Gastrocnemius medialis (tissue), 4 donors: ENCODE data around the gene DCLK2. TPM values are rescaled to one million over a fixed set of nuclear protein-coding genes. Genes with fewer than 3 reads are reported as not detected.

Source experiments
- ATAC-seq, 2 donors: fragments of 150-250 bp; one replicate each; pipeline ENCODE4 v1.9.1; 2016
- DNase-seq, 2 donors: peaks; one replicate each; pipeline ENCODE4 v3.0.0-alpha.2; 2019
- H3K27ac ChIP-seq, 4 donors: fragments of 200-600 bp; sonication (generic); 1 replicate in 1 of 4; 2 replicates in 3 of 4; pipeline ENCODE4 v1.5.1; 2016 to 2018; ENCODE audit warnings: mild to moderate bottlenecking in 2 of 4, moderate library complexity in 1 of 4
- H3K27me3 ChIP-seq, 3 donors: fragments of 200-600 bp; sonication (generic) in 2 of 3; 1 replicate in 1 of 3; 2 replicates in 2 of 3; pipeline versions ENCODE4 v1.5.1 to v1.6.0; 2016 to 2019; ENCODE audit warnings: mild to moderate bottlenecking in 1 of 3, moderate library complexity in 1 of 3
- H3K36me3 ChIP-seq, 2 donors: fragments of 200-600 bp; sonication (generic) in 1 of 2; one replicate each; pipeline ENCODE4 v1.5.1; 2017 to 2018
- H3K4me1 ChIP-seq, 2 donors: fragments of 200-600 bp; sonication (generic) in 1 of 2; one replicate each; pipeline ENCODE4 v1.5.1; 2016 to 2017; ENCODE audit warnings: mild to moderate bottlenecking in 2 of 2
- H3K4me3 ChIP-seq, 4 donors: fragments of 200-600 bp; sonication (generic) in 3 of 4; 1 replicate in 1 of 4; 2 replicates in 3 of 4; pipeline ENCODE4 v1.5.1; 2016 to 2019; ENCODE audit warnings: mild to moderate bottlenecking in 2 of 4
- H3K9me3 ChIP-seq, 3 donors: fragments of 200-600 bp; sonication (generic) in 2 of 3; 1 replicate in 1 of 3; 2 replicates in 2 of 3; pipeline ENCODE4 v1.5.1; 2016 to 2019
- CTCF ChIP-seq, 5 experiments: fragments of 450-650 bp in 3 of 5; fragments of 200-600 bp in 2 of 5; sonication (generic) in 2 of 5; IDR thresholded peaks in 4 of 5; conservative IDR thresholded peaks in 1 of 5; 1 replicate in 4 of 5; 2 replicates in 1 of 5; pipeline ENCODE4 v1.5.1; 2016 to 2019; ENCODE audit warnings: antibody characterized with exemption in 5 of 5, mild to moderate bottlenecking in 3 of 5, moderate library complexity in 3 of 5
- POLR2A ChIP-seq, 2 donors: fragments of 450-650 bp; IDR thresholded peaks; one replicate each; pipeline ENCODE4 v1.6.1; 2017; ENCODE audit warnings: antibody characterized with exemption in 2 of 2, mild to moderate bottlenecking in 2 of 2, moderate library complexity in 2 of 2
- in situ Hi-C, 4 donors: fragments of 200-750 bp; cut with MboI; loops; one replicate each; pipeline versions ENCODE4 v1.15.0 to v1.8.0; 2017; ENCODE audit warnings: low sequenced_read_pairs in 4 of 4
- intact Hi-C: fragments of 100-400 bp; cut with DNase I; formaldehyde crosslinking; loops from one replicate; pipeline ENCODE4 v1.15.1; 2023; ENCODE audit warnings: low total_unique reads
- total RNA-seq, 4 donors: library from RNA; depleted of rRNA; stranded (reverse); fragments of >200 nt; gene quantifications; one replicate each; pipeline versions ENCODE4 v1.1.0 to v1.2.3, GENCODE V29; 2016

The DCLK2 gene
- total RNA-seq, 4 donors from 2014 or later: 0.29 to 0.97 (median 0.47) TPM

DNA sequence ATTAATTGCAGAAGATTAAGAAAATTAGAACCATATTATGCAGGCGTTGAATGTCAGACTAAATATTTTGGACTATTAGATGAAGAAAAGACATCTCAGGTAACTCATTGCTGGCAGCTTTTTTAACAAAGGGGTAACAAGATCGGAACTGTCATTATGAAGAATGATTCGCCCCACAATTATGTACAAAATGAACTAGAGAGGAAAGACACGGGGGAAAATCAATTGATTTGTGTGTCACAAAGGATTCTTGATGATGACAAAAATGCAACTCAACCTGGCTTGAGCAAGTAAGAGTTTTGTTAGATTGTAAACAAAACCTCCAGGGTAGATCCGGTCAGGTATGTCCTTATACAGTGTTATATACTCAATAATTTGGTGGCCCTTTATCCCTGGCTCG lies 12.5 kb upstream of the DCLK2 start:
- Histone ChIP-seq H3K9me3 (no peaks in the 10 kb centered on the region), H3K4me3 (no peak overlapping the region), H3K4me1 (peaks cover 0 to 5% of the 10 kb centered on the region in 2 donors), H3K36me3 (no peaks in the 10 kb centered on the region), H3K27me3 (no peaks in the 10 kb centered on the region), H3K27ac (no peak overlapping the region)
- intact Hi-C loops (no loop called here), in situ Hi-C loops (no loop called here)
- DNase-seq (no peak), ATAC-seq (no peak)
- TF ChIP-seq CTCF (IDR thresholded peaks at IDR 0.05 in 4 of 5, conservative IDR thresholded peaks at IDR 0.05 in 1 of 5) (no peak), POLR2A (IDR thresholded peaks at IDR 0.05) (no peak)

- TF ChIP-seq CTCF (IDR thresholded peaks at IDR 0.05 in 4 of 5, conservative IDR thresholded peaks at IDR 0.05 in 1 of 5) (no peak), POLR2A (IDR thresholded peaks at IDR 0.05) (no peak)
- Histone ChIP-seq H3K36me3 (no peaks in the 10 kb centered on the region), H3K27ac (no peak overlapping the region), H3K27me3 (no peaks in the 10 kb centered on the region), H3K4me1 (peaks cover 0 to 5% of the 10 kb centered on the region in 2 donors), H3K4me3 (no peak overlapping the region), H3K9me3 (no peaks in the 10 kb centered on the region)
- ATAC-seq: no peak
- intact Hi-C loops (no loop called here), in situ Hi-C loops (no loop called here)
- no peak for DNase-seq
These were observed 10.4 kb upstream of the DCLK2 start for GRCh38 chr4:150067859-150068258.

DNA sequence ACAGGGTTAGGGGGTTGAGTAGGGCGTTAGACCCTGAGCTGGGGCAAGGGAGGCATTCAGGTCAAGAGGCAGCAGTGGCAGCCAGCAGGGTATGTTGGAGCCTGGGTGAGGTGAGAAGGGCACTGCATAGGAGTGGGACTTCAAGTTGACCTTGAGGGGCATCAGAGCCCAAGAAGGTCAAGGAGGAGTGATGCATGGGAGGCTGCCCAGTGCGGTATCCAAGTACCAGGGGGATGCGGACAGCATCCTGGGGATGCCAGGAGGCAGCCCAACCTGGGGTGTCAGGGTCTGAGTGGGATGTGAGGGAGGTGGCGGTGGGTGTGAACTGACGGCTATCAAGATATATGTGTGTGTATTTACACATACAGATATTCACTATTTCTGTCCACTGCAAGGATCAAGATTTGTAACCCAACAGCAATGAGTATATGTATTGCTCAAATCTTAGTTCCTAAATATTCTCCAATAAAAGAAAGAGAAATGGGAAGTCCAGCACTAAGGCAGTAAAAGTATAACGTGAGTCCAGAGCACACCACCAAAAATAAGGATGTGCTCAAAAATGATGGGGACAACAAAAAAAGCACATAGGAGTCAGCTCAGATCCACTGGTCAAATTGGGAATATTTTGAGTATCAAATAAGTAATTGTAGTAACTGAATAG lies 9.8 kb upstream of the DCLK2 start:
- H3K4me3 ChIP-seq: no peak overlapping the region
- no peaks in the 10 kb centered on the region for H3K27me3 ChIP-seq
- in situ Hi-C loops: no loop called here
- intact Hi-C loops: no loop called here
- no peak for TF ChIP-seq POLR2A (IDR thresholded peaks at IDR 0.05)
- TF ChIP-seq CTCF (IDR thresholded peaks at IDR 0.05 in 4 of 5, conservative IDR thresholded peaks at IDR 0.05 in 1 of 5): no peak
- H3K9me3 ChIP-seq: no peaks in the 10 kb centered on the region
- ATAC-seq (no peak), DNase-seq (no peak)
- peaks cover 0 to 3% of the 10 kb centered on the region in 2 donors for H3K4me1 ChIP-seq
- no peaks in the 10 kb centered on the region for H3K36me3 ChIP-seq
- no peak overlapping the region for H3K27ac ChIP-seq

GRCh38 chr4:150069353-150069752 lies 8.9 kb upstream of the DCLK2 start:
- intact Hi-C loops (no loop called here), in situ Hi-C loops (no loop called here)
- no peaks in the 10 kb centered on the region for H3K27me3 ChIP-seq
- no peaks in the 10 kb centered on the region for H3K4me1 ChIP-seq
- H3K9me3 ChIP-seq: no peaks in the 10 kb centered on the region
- DNase-seq: no peak
- no peak overlapping the region for H3K4me3 ChIP-seq
- TF ChIP-seq POLR2A (IDR thresholded peaks at IDR 0.05) (no peak), CTCF (IDR thresholded peaks at IDR 0.05 in 4 of 5, conservative IDR thresholded peaks at IDR 0.05 in 1 of 5) (no peak)
- no peak for ATAC-seq
- no peaks in the 10 kb centered on the region for H3K36me3 ChIP-seq
- H3K27ac ChIP-seq: no peak overlapping the region
